HepG2 (cell line): Measurements from ENCODE around the gene CETN2. TPM values are rescaled to one million over a fixed set of nuclear protein-coding genes. Genes with fewer than 3 reads are reported as not detected.
A peak's percentile ranks its signal among the peaks of the same experiment; 100 is the strongest.

Source experiments
- ATF4 ChIP-seq, 2 experiments: fragments of 450-650 bp in 1 of 2; sonication (generic) in 1 of 2; formaldehyde crosslinking; IDR thresholded peaks; 2 replicates each; pipeline versions ENCODE4 v1.5.0 to v1.8.0; 2020 to 2022; ENCODE audit warnings: mild to moderate bottlenecking in 1 of 2, missing genetic modification reagents in 1 of 2
- CREB1 ChIP-seq, 2 experiments: fragments of 450-650 bp in 1 of 2; IDR thresholded peaks; 2 replicates each; pipeline ENCODE4 v1.6.1; 2016 to 2017; ENCODE audit warnings: control low read depth in 1 of 2, mild to moderate bottlenecking in 1 of 2, missing compliant biosample characterization in 1 of 2, missing genetic modification characterization in 1 of 2
- DZIP1 ChIP-seq: sonication (generic); formaldehyde crosslinking; IDR thresholded peaks from 2 replicates; pipeline ENCODE4 v1.5.0; 2020; ENCODE audit warnings: mild to moderate bottlenecking, missing genetic modification reagents
- ELF4 ChIP-seq: sonication (generic); formaldehyde crosslinking; IDR thresholded peaks from 2 replicates; pipeline ENCODE4 v1.5.0; 2020; ENCODE audit warnings: missing genetic modification reagents, mild to moderate bottlenecking, moderate library complexity, borderline replicate concordance
- GMEB1 ChIP-seq: sonication (generic); formaldehyde crosslinking; IDR thresholded peaks from 2 replicates; pipeline ENCODE4 v1.5.1; 2020; ENCODE audit warnings: missing genetic modification reagents, mild to moderate bottlenecking, borderline replicate concordance
- KDM1A ChIP-seq: IDR thresholded peaks from 2 replicates; pipeline ENCODE4 v1.6.1; 2016; ENCODE audit warnings: missing compliant biosample characterization
- NR2F1 ChIP-seq, 2 experiments: fragments of 450-650 bp in 1 of 2; formaldehyde crosslinking in 1 of 2; IDR thresholded peaks; 2 replicates each; pipeline versions ENCODE4 v1.5.0 to v1.6.1; 2016 to 2020; ENCODE audit warnings: mild to moderate bottlenecking in 1 of 2, missing compliant biosample characterization in 1 of 2, missing genetic modification reagents in 1 of 2, moderate library complexity in 1 of 2
- RXRA ChIP-seq: sonication (generic); formaldehyde crosslinking; IDR thresholded peaks from 2 replicates; pipeline ENCODE4 v1.5.1; 2020; ENCODE audit warnings: missing genetic modification reagents
- SIN3A ChIP-seq: IDR thresholded peaks from 2 replicates; pipeline ENCODE4 v1.6.1; 2011; ENCODE audit warnings: low read depth, mild to moderate bottlenecking, control low read depth, low read length, borderline replicate concordance
- SP4 ChIP-seq: sonication (generic); formaldehyde crosslinking; IDR thresholded peaks from 2 replicates; pipeline ENCODE4 v1.8.1; 2023; ENCODE audit warnings: mild to moderate bottlenecking, missing genetic modification reagents
- ZBTB7A ChIP-seq: sonication (generic); formaldehyde crosslinking; IDR thresholded peaks from 2 replicates; pipeline ENCODE4 v1.8.0; 2022; ENCODE audit warnings: mild to moderate bottlenecking, missing genetic modification reagents
- ZFYVE20 ChIP-seq: sonication (generic); formaldehyde crosslinking; IDR thresholded peaks from 2 replicates; pipeline ENCODE4 v1.8.0; 2023; ENCODE audit warnings: low read depth, mild to moderate bottlenecking, moderate library complexity, missing genetic modification reagents, borderline replicate concordance
- ZNF121 ChIP-seq: sonication (generic); formaldehyde crosslinking; IDR thresholded peaks from 2 replicates; pipeline ENCODE4 v1.5.0; 2020; ENCODE audit warnings: mild to moderate bottlenecking, missing genetic modification reagents
- ZNF280D ChIP-seq: sonication (generic); formaldehyde crosslinking; IDR thresholded peaks from 2 replicates; pipeline ENCODE4 v1.5.1; 2020; ENCODE audit warnings: mild to moderate bottlenecking, missing genetic modification reagents
- ZNF331 ChIP-seq: sonication (generic); formaldehyde crosslinking; IDR thresholded peaks from 2 replicates; pipeline ENCODE4 v1.4.0; 2020; ENCODE audit warnings: missing genetic modification reagents
- ZNF333 ChIP-seq: sonication (generic); formaldehyde crosslinking; IDR thresholded peaks from 2 replicates; pipeline ENCODE4 v1.4.0; 2020; ENCODE audit warnings: mild to moderate bottlenecking, missing genetic modification reagents, borderline replicate concordance
- ZNF678 ChIP-seq: sonication (generic); formaldehyde crosslinking; IDR thresholded peaks from 2 replicates; pipeline ENCODE4 v1.4.0; 2020; ENCODE audit warnings: mild to moderate bottlenecking, missing genetic modification reagents
- ZNF747 ChIP-seq: sonication (generic); formaldehyde crosslinking; IDR thresholded peaks from 2 replicates; pipeline ENCODE4 v1.8.1; 2023; ENCODE audit warnings: missing genetic modification reagents, mild to moderate bottlenecking, borderline replicate concordance
- ZNF773 ChIP-seq: sonication (generic); formaldehyde crosslinking; IDR thresholded peaks from 2 replicates; pipeline ENCODE4 v1.4.0; 2020; ENCODE audit warnings: missing genetic modification reagents, borderline replicate concordance
- ZNF800 ChIP-seq: sonication (generic); formaldehyde crosslinking; IDR thresholded peaks from 2 replicates; pipeline ENCODE4 v1.4.0; 2020; ENCODE audit warnings: missing genetic modification reagents
- polyA plus RNA-seq, 8 experiments: library from polyadenylated mRNA; depleted of rRNA in 3 of 8; stranded (reverse) in 7 of 8; unstranded in 1 of 8; fragments of >200 nt; fragmentation: Illumina TruSeq in 4 of 8; extraction: Trizol in 4 of 8; gene quantifications; 2 replicates each; pipeline versions ENCODE4 v1.2.1 to v1.2.3, GENCODE V29; 2011 to 2016; ENCODE audit warnings: low read depth in 4 of 8, missing spikeins in 1 of 8, mixed read lengths in 1 of 8; ENCODE audit not compliant: insufficient read depth in 1 of 8
- total RNA-seq, 5 experiments: library from RNA; depleted of rRNA; stranded (reverse); fragments of >200 nt; fragmentation: Illumina TruSeq; extraction: Trizol; gene quantifications; 2 replicates each; pipeline ENCODE4 v1.2.3, GENCODE V29; 2016; ENCODE audit warnings: low read depth in 1 of 5

The CETN2 gene
- total and polyA plus RNA-seq, 2 of the 13 experiments (the other 11 are each of a cell fraction or from before 2014, with no cell fraction given) = 17.2 to 85.4 TPM

- TF ChIP-seq ATF4 (CRISPR knock-in tag; IDR thresholded peaks at IDR 0.05) = no peak
- no peak for TF ChIP-seq ZNF331 (CRISPR knock-in tag)
- no peak for TF ChIP-seq SIN3A
- no peak for TF ChIP-seq ZNF747
- no peak for TF ChIP-seq DZIP1 (CRISPR knock-in tag)
- TF ChIP-seq ELF4 = no peak
- no peak for TF ChIP-seq ZNF800 (CRISPR knock-in tag)
- no peak for TF ChIP-seq RXRA (CRISPR knock-in tag)
- TF ChIP-seq ZNF333 (CRISPR knock-in tag) = no peak
- no peak for TF ChIP-seq ZFYVE20 (CRISPR knock-in tag)
- no peak for TF ChIP-seq ZNF773
- no peak for TF ChIP-seq CREB1 (IDR thresholded peaks at IDR 0.05)
- TF ChIP-seq CREB1 (CRISPR knock-in tag; IDR thresholded peaks at IDR 0.05) = no peak
- peak; percentile 77; the same call in 1 of the 2 replicates for TF ChIP-seq ZNF121
- no peak for TF ChIP-seq ZNF678 (CRISPR knock-in tag)
- TF ChIP-seq GMEB1 (CRISPR knock-in tag) = no peak
- TF ChIP-seq SP4 (CRISPR knock-in tag) = no peak
- no peak for TF ChIP-seq ZNF280D (CRISPR knock-in tag)
- TF ChIP-seq KDM1A (CRISPR knock-in tag) = no peak
- no peak for TF ChIP-seq ZBTB7A (CRISPR knock-in tag)
- no peak for TF ChIP-seq NR2F1 (CRISPR knock-in tag; IDR thresholded peaks at IDR 0.05)
These were observed 2.8 kb upstream of the CETN2 start (continued) for GRCh38 chrX:152833378-152833777.
